Endometrium (tissue), 2 donors: ENCODE measurements around the gene NABP1.

Source experiments
- FAIRE-seq: peaks from 2 replicates; lab custom pipeline; 2012; peaks lifted over from hg19 to GRCh38; lab: Jason Lieb, UNC
- donor health status: control.
- donor health status: control.

NABP1 gene

DNA sequence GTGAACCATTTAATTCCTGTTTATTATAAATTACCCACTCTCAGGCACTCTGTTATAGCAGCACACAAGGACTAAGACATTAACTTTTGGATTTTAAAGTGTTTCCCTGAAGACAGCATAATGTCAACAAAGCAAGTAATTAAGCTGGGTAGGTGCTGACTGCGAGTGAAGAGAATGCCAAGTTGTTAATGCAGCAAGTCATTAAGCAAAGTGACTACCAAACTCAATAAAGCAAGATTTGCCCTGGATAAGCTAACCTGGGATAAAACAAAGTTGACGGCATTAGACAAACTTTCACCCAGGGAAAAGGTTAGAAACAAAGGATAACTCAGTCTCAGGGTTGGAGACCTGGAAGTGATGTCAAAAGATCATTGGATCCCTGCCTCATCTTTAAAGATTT is 28.4 kb upstream of the NABP1 start:
- no peak for FAIRE-seq

DNA sequence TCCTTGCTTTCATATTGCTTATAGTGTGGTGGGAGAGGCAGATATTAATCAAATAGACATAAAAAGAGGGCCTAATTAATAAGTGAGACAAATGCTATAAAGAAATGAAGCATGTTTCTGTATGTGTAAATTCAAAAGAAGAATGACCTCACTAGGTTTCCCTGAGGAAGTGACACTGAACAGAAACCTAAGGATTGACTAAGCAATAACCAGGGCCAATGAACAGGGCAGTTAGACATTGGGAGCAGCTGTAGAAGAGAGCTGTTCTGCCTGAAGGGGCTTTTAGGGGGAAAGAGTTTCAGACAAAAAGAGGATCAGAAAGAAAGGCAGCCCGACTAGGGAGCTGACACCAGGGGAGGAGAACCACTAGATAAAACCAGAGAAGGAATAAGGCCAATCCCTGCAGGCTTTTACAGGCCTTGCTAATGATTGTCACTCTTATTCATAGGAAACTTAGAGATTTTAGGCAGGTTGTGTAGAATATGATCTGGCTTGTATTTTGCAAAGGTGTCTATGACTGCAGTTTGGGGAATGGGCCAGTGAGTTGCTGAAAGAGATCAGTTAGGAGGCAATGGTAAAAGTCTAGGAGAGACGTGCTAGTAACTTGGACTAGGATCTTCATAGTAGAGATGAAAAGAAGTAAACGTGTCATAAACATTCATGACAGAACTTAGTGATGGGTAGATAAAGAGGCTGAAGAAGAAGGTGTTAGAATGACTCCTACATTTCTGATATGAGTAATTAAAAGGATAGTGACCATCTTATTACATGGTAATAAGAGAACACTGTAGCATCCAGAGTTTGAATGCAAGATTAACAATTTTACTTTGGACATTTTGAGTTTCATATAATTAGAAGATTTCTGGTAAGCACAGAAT is 26.8 kb upstream of the NABP1 start:
- no peak for FAIRE-seq

DNA sequence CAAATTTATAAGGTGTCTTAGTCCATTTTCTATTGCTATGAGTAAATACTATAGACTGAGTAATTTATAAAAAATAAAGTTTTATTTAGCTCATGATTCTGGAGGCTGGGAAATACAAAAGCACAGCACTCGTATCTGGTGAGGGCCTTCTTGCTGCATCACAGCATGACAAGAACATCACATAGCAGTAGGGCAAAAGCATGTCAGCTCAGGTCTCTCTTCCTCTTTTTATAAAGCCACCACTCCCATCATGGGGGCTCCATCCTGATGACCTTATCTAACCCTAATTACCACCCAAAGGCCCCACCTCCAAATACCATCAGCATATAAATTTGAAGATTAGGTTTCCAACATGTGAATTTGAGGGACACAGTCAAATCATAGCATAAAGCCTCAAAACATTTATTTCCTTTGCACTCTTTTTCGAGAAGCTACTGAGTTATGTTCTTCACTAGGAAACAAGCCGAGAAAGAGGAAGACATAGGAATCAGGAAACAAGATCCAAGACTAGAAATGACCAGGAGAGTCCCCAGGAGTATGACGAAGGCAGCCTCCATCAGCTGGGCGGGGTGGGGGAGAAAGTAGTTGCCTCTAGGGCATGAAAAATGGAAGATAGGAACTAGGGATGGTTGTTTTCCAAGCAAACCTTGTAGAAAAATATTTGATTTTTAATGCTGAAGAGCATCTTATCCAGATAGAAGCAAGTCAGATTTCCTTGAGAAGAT is 24.1 kb upstream of the NABP1 start:
- FAIRE-seq: no peak

DNA sequence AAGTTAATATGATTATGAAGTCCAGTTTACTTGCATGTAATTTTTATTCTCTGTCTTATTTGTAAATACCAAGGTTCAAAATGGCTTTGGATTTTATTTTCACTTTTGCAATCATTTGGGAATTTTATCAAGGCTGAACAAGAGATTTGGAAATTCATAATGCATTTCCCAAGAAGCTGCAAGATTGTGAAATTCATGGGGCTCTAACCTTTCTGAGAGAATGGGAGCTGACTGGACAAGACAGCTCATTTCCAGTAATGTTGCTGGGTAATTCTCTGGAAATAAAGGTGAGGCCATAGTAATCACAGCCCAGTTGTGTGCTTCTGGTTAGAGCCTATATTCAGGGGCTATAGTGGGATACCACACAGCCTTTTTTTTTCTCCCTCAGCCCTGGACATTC is 21.5 kb upstream of the NABP1 start:
- FAIRE-seq: no peak

DNA sequence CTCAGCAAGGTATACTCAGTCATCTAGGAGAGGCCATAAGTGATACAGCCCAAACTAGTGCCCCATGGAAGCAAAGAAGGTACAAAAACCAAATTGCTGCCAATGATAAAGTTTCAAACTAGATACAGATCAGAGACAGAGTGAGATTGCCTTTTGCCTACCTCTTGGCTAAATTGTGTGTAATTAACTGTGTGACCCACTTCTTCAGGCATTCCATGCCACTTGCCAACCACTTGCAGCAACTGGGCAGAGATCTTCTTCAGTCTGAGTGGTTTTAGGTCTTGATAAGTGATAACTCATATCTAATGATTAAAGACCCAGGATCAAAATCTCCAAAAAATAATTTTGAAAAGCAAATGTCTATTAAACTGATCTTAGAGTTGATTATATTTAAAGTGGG is 21.1 kb upstream of the NABP1 start:
- no peak for FAIRE-seq

DNA sequence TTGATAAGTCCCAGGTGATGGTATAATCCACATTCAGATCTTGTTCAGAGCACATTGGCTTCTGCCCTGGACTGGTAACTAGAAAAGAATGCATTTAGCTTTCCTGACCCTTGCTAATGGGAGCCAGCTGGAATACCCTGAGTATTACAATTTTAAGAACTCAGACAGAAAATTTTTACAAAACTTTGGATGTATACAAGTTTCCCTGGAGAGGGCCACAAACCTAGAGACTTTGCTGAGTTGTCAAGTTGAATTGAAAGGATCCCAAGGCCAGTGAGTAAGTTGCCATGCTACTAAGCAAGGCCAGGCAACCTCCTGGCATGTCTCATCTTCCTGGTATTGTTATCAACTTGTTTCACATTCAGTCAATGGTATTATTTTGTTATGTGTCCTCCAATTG is 20.0 kb upstream of the NABP1 start:
- FAIRE-seq: no peak

DNA sequence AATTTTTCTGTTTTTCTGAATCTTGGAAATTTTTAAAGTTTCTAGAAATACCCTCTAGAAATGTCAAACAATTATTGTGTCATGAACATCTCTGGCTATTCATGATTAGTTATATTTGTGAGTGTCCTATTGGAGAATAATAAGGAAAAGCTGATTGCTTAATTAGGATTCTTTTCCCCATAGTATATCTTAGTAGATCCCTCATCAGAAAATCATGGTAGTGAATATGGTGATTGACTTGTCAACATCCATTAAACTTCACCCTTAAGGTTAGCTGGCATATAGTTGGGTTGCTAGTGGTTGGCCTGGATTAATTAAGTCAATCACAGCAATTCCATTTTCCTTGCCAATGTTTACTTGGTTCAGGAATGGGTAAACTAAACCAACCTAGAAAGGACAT is 18.7 kb upstream of the NABP1 start:
- no peak for FAIRE-seq

DNA sequence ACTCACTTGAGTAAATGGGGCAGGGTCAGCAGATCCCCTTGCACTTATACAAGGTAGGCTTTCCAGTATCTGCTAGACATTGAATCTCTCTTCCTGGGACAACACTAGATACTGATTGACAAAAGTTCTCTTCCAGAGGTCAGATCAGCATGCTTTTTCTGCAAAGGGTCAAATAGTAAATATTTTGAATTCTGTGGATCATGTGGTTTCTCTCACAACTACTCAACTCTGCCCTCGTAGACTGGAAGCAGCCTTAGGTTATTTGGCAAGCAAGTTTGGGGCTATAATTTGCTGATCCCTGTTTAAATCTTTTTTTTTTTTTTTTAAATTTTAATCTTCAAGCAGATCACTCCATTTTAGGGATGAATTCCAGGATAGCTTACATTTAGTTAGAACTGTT is 17.4 kb upstream of the NABP1 start:
- no peak for FAIRE-seq

DNA sequence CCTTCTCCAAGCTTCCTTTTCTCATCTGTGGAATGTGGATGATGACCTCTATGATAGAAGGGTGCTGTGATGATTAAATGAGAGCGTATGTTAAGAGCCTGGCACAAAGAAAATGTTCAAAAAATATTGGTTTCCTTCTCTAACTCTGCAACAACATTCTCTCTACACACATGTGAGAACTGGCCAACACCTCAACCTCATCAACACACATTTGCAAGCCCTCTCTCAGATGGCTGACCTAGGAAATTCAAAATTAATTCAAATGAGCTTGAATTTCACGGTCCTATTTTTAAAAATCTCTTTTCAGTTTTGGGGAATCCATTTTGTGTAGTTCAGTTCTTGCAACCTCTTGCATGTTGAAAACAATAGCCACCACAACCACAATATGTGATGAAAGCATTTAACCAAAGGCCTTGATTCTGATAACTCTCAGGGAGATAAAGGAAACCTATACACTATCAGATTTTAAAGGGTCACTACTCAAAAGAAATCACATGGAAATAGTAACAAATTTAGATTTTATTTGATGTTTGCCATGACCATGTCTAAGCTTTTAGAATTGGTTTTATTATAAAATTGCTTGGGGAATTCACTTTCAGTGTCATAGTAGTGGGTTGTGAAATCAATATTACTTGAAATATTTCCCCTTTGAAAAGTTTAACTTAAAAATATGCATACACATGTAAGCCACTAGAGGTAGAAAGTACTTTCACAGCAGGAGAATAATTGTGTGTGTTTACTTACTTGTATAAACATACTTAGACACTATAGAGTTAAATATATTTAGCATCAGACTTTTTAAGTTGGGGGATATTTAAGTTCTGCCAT is 16.6 kb upstream of the NABP1 start:
- no peak for FAIRE-seq

DNA sequence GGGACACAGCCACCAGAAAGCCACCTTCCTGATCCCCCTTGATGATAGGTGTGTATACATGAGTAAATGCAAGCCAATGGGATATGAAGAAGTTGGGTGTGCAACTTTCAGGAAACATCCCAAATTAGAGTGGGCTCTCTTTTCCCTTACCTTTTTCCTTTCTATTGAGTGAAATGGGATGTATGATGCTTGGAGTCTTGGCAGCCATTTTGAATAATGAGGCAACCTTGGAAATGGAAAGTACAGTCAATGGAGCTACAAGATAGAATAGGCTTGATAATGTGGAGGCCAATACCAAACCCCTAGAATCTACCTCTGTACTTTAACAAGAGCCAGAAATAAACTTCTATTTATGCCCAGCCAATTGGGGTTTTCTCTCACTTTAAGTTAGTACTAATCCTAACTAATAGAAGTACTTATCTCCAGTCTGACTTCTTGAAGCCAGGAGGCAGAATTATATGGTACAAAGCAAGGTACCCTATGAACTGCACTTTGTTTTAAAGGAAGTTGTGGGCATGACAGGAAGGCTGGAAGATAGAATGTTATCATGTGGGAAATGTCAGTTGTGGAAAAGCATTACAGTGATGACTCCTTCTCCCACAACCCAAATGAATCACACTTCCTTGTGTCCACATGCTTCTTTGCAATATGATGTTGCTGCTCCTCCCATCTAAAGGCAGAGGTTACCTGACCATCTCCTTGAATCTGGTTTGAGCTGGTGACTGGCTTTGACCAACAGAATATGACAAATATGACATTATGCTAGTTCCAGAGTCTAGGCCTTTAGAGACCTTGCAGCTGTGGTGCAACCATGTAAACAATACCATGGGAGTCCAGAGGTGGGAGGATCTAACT is 12.9 kb upstream of the NABP1 start:
- no peak for FAIRE-seq

DNA sequence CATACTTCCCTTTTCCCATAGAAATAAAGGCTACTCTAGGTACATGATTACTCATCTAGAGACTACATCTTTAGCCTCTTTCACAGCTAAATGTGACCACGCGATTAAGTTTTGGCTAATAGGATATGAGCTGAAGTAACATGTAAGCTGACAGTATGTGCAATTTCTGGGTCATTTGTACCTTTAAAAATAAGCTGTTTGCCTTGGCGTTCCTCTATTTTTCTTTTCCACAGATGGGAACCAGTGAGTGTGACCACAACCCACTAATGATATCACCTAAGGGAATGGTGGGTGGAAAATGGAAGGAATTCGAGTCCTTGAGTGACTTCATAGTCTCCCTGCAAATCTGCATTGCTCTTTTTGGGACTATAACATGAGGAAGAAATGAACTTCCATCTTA is 11.7 kb upstream of the NABP1 start:
- FAIRE-seq: no peak

DNA sequence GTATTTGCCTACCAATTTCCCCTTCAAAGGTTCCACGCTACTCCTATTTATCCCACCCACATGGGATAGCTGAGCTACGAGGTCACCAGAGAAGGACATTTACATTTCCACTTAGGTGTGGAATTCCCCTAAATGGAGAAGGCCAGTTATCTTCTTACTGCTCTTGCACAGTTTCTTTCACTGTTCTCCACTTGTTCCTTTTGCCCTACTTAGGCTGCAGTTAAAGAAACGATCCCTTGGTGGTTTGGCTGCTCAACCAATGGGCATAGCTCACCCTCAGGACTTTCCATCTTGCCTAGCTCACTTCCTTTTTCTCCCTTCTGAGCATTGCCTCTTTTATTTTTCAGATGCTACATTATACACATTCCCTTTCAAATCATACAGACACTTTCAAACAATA is 11.2 kb upstream of the NABP1 start:
- no peak for FAIRE-seq

DNA sequence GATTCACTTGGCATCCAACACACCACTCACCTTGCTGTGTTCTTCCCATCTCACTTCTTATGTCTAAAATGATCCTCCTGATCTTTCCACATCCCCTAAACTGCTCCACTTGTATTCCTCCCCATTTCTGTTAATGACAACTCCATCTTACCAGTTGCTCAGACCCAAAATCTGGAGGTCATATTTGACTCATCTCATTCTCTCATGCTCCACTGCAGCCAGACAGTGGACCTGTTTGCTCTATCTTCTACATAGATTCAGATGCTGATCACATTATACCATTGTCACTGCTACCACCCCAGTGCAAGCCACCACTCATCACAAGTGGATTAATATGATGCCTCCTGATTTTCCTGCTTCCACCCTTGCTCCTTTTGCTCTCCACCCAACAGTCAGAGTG is 7.9 kb upstream of the NABP1 start:
- no peak for FAIRE-seq

DNA sequence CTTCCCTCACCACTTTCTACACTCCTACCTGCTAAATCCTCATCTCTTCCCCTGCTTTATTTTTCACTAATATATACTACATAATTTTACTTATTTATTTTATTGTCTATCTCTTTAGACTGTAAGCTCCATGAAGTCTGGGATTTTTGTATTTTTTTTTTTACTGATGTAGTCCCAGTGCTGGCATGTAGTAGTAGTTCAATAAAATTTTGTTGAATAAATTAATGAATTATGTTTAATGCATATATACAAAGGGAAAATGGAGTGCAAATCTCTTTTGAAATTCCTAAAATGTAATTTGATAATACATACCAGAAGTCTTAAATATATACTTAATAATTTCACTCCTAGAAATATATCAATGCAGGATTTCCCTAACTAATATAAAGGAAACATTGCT is 7.1 kb upstream of the NABP1 start:
- no peak for FAIRE-seq

DNA sequence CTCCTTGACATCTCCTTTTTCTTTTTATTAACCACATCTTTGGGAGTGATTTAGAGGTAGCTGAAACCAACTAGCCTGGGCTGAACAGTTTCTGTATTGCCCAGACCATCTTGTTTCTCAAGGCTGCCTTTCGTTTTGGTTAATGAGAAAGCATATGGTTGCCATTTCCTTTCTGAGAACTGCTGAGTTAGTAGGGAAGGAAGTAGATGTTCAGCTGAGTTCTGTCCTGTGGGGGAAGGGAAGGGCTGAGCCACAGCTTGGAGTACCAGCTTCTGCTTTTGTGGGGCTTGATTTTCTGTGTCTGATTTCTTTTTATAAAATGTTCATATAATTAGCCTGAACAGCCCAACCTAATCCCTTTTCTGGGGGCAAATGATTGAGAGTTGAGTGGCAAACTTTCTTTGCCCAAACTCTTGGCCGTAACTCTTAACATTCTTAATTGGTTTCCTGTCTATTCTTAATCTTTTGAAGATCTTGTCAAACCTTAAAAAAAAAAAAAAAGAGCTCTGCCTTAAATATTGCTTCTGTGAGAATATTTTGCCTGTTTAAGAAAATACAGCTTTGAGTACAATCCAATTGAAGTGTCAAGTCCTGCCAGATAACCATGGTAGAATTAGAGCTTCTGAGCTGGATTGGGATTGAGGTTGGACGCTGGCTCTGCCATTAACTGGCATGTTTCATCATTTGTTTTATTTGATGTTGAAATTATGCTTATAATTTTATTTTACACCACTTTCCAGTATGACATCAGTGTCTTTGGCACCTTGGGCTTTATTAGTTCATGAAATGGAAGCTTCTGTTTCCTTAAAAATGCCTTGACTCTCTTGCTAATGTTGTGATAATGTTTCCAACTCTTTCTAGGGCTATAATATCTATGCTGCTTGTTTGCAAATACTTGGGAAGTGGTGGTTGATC is 1.9 kb upstream of the NABP1 start:
- no peak for FAIRE-seq

DNA sequence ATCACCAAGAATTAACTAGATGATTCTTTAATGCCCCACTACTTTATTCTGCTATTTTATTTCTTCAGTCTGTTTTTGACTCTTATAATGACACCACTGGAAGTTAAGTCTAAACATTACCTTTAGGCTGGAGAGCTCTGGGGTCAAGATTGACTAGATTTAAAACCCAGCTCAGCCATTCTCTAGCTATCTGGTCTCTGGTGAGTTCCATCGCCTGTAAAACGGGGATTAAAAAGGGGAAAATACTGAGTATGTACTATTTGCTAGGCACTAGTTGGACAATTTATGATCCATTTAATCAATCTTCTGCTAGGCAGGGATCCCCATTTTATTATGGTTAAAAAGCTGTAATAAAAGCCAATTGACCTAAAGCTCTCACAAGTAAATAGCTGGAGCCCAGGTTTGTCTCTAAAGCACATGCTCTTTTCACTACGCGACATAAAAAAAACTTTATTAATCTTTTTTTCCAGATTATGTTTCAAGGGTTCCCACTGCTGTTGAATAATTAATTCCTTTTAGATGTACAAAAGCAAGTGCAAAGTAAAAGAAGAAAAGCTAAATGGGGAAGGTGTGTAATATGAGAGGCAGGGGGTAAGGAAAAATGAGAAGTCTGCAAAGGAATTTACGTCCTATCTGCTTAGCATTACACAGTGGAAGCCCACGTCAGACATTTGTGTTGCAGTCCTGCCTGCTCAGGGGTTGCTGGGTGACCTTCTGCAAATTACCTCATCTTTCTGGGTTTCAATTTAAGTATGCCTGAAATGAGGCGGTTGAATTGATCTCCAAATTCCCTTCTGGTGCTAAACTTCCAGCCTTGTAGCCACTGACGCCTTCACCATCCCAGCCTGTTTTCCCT is 918 bp upstream of the NABP1 start:
- FAIRE-seq: peak; percentile 54

DNA sequence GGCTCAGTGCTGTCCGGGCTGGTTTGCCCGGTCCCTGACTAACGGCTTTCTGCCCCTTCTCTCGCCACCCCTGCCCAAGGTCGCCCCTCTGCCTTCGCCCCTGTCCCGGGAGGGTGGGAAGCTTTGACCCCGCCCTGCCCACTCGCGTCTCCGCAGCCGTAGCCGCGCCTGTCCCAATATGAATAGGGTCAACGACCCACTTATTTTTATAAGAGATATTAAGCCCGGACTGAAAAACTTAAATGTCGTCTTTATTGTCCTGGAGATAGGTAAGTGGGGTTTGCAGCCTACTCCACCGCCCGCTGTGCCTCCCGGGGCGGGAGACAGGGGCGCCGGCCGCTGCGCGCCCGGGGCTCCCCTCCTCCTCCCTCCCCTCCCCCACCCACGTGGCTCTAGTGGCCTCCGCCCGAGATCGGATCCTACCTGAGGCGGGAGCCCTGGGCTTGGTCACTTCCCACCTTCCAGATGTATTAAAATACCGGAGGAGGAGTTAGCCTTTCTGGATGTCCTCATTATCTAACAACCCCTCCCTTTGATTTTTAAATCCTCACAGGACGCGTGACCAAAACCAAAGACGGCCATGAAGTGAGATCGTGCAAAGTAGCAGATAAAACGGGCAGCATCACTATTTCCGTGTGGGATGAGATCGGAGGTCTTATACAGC is 633 bp downstream of the NABP1 start:
- no peak for FAIRE-seq

DNA sequence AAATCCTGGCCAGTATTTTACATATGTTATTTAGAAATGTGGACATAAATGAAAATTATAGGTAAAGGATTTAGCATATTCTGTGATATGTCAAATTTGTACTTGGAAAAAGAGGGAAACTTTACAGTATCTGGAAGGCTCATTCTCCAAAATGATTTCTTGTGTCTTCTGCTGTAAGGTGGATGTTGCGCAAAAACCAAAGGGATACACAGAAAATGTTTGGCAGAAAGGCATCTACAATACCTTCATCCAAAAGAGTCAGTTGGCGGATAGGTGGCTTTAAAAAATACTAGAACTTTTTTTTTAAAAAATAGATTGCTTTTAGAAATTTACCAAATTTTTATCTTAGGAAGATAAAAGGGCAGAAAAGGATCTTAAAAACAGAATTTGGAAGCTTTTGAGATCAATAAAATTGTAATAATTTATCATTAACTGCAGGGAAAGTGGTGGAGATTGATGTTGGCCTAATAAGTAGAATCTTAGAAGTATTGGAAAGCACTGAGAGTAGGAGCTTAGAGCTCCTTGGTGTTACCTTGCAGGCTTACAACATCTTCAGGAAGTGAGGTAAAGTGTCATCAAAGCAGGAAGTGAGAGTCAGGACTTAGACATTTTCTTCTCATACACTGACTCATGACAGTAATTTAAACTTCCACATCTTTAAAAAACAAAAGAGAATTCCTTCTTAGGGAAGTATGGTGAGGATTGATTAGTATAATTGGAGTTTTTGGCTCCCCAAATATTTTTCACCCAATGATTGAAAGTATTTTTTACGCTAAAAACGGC is 2.1 kb downstream of the NABP1 start:
- no peak for FAIRE-seq
